PC-9 (cell line): ENCODE measurements around the gene LRRC56. TPM values are rescaled to one million over a fixed set of nuclear protein-coding genes. Genes with fewer than 3 reads are reported as not detected.

Experiments
- BruUV-seq: library from RNA; stranded (reverse); fragments of 400-500 nt; replicated peaks from 2 replicates; lab custom pipeline; 2021; lab: Mats Ljungman, UMichigan
- CTCF ChIA-PET: fragments of 300-600 bp; sonication (Branson Sonifier 250); formaldehyde crosslinking; loops from one replicate; lab custom pipeline; 2022; ENCODE audit warnings: antibody characterized with exemption; lab: Charles Lee
- POLR2A ChIA-PET: fragments of 300-600 bp; sonication (Branson Sonifier 250); formaldehyde crosslinking; loops from one replicate; lab custom pipeline; 2022; ENCODE audit warnings: antibody characterized with exemption; ENCODE audit not compliant: unreplicated experiment; lab: Charles Lee
- DNase-seq, 2 experiments: peaks; one replicate each; pipeline versions ENCODE4 v3.0.0 to v3.0.0-alpha.2; 2015 to 2022; ENCODE audit warnings: mixed read lengths in 1 of 2
- H2AFZ ChIP-seq: fragments of 200-600 bp; sonication (generic); 2 replicates; pipeline ENCODE4 v1.8.1; 2017; ENCODE audit warnings: antibody characterized with exemption
- H3F3A ChIP-seq: fragments of 200-600 bp; sonication (generic); 2 replicates; pipeline ENCODE4 v1.8.1; 2017; ENCODE audit warnings: antibody characterized with exemption, mild to moderate bottlenecking, low read depth; ENCODE audit not compliant: insufficient read depth
- H3K27ac ChIP-seq: fragments of 200-600 bp; sonication (generic); 2 replicates; pipeline ENCODE4 v1.6.1; 2016; ENCODE audit warnings: mixed run types
- H3K27me3 ChIP-seq: fragments of 200-600 bp; sonication (generic); 2 replicates; pipeline ENCODE4 v1.6.1; 2016; ENCODE audit warnings: low read depth, mixed run types; ENCODE audit not compliant: insufficient read depth
- H3K36me3 ChIP-seq: fragments of 200-600 bp; sonication (generic); 2 replicates; pipeline ENCODE4 v1.6.1; 2016; ENCODE audit warnings: low read depth, mixed run types
- H3K4me1 ChIP-seq: fragments of 200-600 bp; sonication (generic); replicated peaks from 2 replicates; pipeline ENCODE4 v1.6.1; 2016; ENCODE audit warnings: mixed run types; ENCODE audit not compliant: insufficient read depth
- H3K4me2 ChIP-seq: fragments of 200-600 bp; sonication (generic); 2 replicates; pipeline ENCODE4 v1.6.1; 2017; ENCODE audit warnings: mixed run types
- H3K4me3 ChIP-seq: fragments of 200-600 bp; sonication (generic); 2 replicates; pipeline ENCODE4 v1.6.1; 2016; ENCODE audit warnings: mixed run types
- H3K79me2 ChIP-seq: fragments of 200-600 bp; sonication (generic); 2 replicates; pipeline ENCODE4 v1.6.1; 2017; ENCODE audit warnings: low read depth, mixed run types
- H3K9me2 ChIP-seq: fragments of 200-600 bp; sonication (generic); 2 replicates; pipeline ENCODE4 v1.8.1; 2017; ENCODE audit warnings: mild to moderate bottlenecking; ENCODE audit not compliant: insufficient read depth
- H3K9me3 ChIP-seq: fragments of 200-600 bp; sonication (generic); 2 replicates; pipeline ENCODE4 v1.8.1; 2016; ENCODE audit warnings: low read depth; ENCODE audit not compliant: insufficient read depth
- H4K20me1 ChIP-seq: fragments of 200-600 bp; sonication (generic); 2 replicates; pipeline ENCODE4 v1.8.1; 2017; ENCODE audit not compliant: insufficient read depth
- CTCF ChIP-seq: fragments of 200-600 bp; sonication (generic); conservative IDR thresholded peaks from 2 replicates; pipeline ENCODE4 v1.6.1; 2017; ENCODE audit warnings: mixed run types, antibody characterized with exemption, mild to moderate bottlenecking, moderate library complexity
- EZH2 ChIP-seq: fragments of 200-600 bp; sonication (generic); IDR thresholded peaks from 2 replicates; pipeline ENCODE4 v1.8.0; 2017; ENCODE audit warnings: antibody characterized with exemption, low read depth
- intact Hi-C: fragments of 100-400 bp; cut with micrococcal nuclease; formaldehyde crosslinking; loops from one replicate; pipeline ENCODE4 v1.10.0; 2022; ENCODE audit not compliant: unreplicated experiment
- total RNA-seq: library from RNA; stranded (reverse); gene quantifications from 2 replicates; pipeline ENCODE4 v1.2.3, GENCODE V29; 2021

Gene LRRC56
- total RNA-seq, 1 experiment from 2014 or later = 5.0 TPM

GRCh38 chr11:496834-497564, 40.3 kb upstream of the LRRC56 start:
- no peak overlapping the region for H3K4me2 ChIP-seq
- no peaks in the 10 kb centered on the region for H3K9me2 ChIP-seq
- H3K36me3 ChIP-seq = no peaks in the 10 kb centered on the region
- H3K9me3 ChIP-seq = no peaks in the 10 kb centered on the region
- intact Hi-C loops = no loop called here
- ChIA-PET POLR2A (no interaction called here), CTCF (no interaction called here)
- TF ChIP-seq EZH2 = no peak
- TF ChIP-seq CTCF = no peak
- peak in 1 of 2 experiments; percentile 18 for DNase-seq
- H3K79me2 ChIP-seq = no peaks in the 10 kb centered on the region
- no peak overlapping the region for H3K27ac ChIP-seq
- no peak overlapping the region for H2AFZ ChIP-seq
- H3K27me3 ChIP-seq = no peaks in the 10 kb centered on the region
- BruUV-seq = no TSS peak
- no peak overlapping the region for H3K4me3 ChIP-seq
- no peaks in the 10 kb centered on the region for H4K20me1 ChIP-seq
- no peaks in the 10 kb centered on the region; the same call in 1 of the 2 replicates for H3F3A ChIP-seq
- no peaks in the 10 kb centered on the region for H3K4me1 ChIP-seq

GRCh38 chr11:497565-498296, 39.6 kb upstream of the LRRC56 start:
- H2AFZ ChIP-seq = no peak overlapping the region
- no peaks in the 10 kb centered on the region for H4K20me1 ChIP-seq
- H3F3A ChIP-seq = no peaks in the 10 kb centered on the region; the same call in 1 of the 2 replicates
- H3K27ac ChIP-seq = no peak overlapping the region
- no peaks in the 10 kb centered on the region for H3K9me3 ChIP-seq
- no TSS peak for BruUV-seq
- no peaks in the 10 kb centered on the region for H3K9me2 ChIP-seq
- ChIA-PET POLR2A (no interaction called here), CTCF (no interaction called here)
- no peak for TF ChIP-seq CTCF
- no peak for TF ChIP-seq EZH2
- intact Hi-C loops = no loop called here
- no peaks in the 10 kb centered on the region for H3K27me3 ChIP-seq
- no peak overlapping the region for H3K4me2 ChIP-seq
- H3K36me3 ChIP-seq = no peaks in the 10 kb centered on the region
- 0 out of 2 replicates have a peak, but pooled peaks cover 4% of the 10 kb centered on the region for H3K79me2 ChIP-seq
- no peak for DNase-seq
- no peak overlapping the region for H3K4me3 ChIP-seq
- H3K4me1 ChIP-seq = no peaks in the 10 kb centered on the region

DNA sequence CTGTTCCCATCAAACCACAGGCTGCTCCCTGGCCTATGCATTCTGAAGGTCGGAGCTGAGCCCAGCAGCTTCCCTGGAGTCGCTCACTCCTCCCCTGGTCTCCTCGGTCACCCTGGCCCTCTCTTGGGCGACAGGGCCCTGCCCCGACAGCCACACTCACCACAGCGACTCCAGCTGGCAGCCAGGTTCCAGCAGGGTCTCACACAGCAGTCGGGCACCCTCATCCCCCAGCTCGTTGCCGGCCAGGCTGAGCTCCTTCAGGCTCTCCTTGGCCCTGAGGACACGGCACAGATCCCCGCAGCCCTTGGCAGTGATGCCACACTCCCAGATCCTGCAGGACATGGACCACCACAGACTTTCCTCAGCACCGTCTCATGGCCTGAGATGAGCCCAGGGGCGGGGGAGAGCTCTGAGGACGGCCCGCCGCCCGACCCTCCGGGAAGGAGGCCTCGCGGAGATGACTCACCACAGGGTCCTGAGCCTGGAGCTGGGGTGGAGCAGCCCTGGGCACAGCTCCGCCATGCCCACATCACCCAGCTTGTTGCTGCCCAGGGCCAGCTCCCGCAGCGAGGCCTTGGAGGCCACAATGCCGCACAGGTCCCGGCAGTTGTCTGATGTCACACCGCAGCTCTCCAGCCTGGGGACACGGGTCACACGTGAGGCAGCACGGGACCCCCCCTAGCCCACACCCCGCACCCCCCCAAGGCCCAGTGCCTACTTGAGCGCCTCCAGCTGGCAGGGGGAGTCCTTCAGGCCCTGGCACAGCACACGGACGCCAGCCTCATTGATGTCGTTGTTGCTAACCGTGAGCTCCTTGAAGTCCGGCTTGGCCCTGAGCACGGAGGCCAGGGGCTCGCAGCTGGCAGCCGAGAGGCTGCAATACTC, 38.8 kb upstream of the LRRC56 start:
- Histone ChIP-seq H3K4me1 (no peaks in the 10 kb centered on the region), H3K9me2 (no peaks in the 10 kb centered on the region), H3K9me3 (no peaks in the 10 kb centered on the region), H3K4me2 (no peak overlapping the region), H3K79me2 (0 out of 2 replicates have a peak, but pooled peaks cover 6% of the 10 kb centered on the region), H3K36me3 (no peaks in the 10 kb centered on the region), H2AFZ (no peak overlapping the region), H3K27ac (no peak overlapping the region), H3F3A (no peaks in the 10 kb centered on the region; the same call in 1 of the 2 replicates), H4K20me1 (no peaks in the 10 kb centered on the region), H3K4me3 (no peak overlapping the region), H3K27me3 (no peaks in the 10 kb centered on the region)
- intact Hi-C loops = no loop called here
- no TSS peak for BruUV-seq
- ChIA-PET POLR2A (no interaction called here), CTCF (no interaction called here)
- TF ChIP-seq EZH2 (no peak), CTCF (no peak)
- no peak for DNase-seq
